ENCODE results near the gene CLDN14.
A peak's percentile ranks its signal among the peaks of the same experiment; 100 is the strongest.

The CLDN14 gene

GRCh38 chr21:36479415-36480402 is at the start of gene CLDN14:
Gene CLDN14 (minus strand): TSS chr21:36480122. CDS start chr21:36461695, 18,427 bp downstream.
- no peak for DNase-seq

DNA sequence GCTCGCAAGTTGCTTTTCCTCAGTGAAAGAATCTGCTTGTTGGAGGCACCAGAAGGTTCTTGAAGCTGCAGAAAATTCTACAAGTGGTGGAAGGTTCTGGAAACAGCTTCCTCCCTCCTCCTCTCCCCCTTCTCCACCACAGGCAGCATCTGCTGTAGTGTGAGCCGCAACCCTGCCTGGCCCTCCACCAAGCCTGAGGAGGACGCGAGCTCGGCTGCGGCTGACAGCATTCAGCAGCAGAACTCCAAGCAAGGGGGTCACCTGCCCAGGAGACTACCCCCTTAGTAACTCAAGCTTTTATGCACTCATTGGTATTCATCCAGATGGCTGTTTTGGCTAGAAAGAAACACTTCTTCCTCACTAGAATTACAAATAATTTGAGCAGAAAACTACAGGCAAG is 48.8 kb upstream of the CLDN14 start:
- DNase-seq: no peak

DNA sequence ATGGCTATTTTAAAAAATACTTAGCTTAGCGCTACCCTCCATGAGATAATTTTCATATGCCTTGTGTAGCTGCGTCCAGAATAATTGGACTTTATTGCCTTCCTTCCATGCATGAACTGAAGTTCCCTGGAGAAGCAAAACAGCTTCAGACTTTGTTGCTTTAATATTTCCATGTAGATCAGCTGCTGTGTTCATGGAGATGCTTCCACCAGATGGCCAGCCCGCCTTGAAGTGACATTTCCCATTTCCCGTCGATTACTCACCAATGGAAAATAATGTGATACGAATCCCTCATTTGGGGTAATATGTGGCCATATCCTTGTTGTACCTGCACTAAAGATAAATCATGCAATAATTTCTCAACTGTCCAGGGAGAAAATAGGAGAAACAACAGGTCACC is 47.4 kb upstream of the CLDN14 start:
- DNase-seq: no peak

- DNase-seq: no peak
These were observed 46.2 kb upstream of the CLDN14 start for GRCh38 chr21:36526104-36526503.

- no peak for DNase-seq
These were observed 44.6 kb upstream of the CLDN14 start for GRCh38 chr21:36524477-36524876.

DNA sequence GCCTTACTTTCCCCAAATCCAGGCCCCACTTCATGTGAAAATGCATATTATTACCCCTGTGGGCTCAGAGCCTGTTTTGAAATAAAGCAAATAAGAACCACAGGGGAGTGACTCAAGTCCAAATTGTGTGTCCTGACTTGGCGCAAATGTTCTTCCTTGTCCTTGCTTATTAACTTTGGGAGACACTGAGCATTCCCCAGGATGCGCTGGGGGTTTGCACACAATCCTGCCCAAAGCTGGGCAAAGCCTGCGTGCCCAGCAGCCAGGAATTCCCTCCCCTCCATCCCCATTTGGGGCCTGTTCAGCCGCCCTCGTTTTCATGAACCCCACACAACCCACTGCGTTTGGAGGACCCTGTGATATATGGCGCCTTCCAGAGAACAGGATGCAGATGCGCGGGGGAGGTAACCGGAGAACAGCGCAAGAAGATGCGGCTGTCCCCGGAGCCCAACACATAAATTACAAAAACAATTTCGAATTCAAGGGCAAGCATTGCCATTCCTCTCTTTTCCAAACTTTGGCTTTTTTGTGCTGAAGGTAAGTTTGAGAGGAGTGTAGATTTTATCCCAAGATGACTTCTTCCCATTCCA is 42.4 kb upstream of the CLDN14 start:
- DNase-seq: no peak

DNA sequence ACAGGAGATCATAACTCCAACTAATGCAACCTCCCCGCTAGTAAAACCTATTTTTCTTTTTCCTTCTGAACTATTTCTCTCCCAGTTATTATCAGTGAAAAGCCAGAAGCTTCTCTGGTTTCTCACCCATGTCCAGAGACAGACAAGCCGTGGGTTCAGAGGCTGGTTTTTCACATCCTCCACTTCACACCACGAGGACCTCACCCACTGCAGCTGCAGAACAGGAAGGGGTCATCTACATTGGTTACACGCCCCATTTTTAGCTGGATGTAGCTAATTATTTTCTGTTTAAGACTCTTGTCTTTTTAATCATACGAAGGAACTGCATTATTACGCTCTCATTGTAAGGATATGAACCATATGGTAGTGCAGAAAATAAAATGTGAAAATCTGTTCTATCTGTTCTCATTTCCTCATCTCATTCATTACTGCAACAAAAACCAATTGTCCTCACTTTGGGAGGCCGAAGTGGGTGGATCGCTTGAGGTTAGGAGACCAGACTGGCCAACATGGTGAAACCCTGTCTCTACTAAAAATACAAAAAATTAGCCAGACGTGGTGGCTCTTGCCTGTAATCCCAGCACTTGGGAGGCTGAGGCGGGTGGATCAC is 39.1 kb upstream of the CLDN14 start:
- DNase-seq: no peak

DNA sequence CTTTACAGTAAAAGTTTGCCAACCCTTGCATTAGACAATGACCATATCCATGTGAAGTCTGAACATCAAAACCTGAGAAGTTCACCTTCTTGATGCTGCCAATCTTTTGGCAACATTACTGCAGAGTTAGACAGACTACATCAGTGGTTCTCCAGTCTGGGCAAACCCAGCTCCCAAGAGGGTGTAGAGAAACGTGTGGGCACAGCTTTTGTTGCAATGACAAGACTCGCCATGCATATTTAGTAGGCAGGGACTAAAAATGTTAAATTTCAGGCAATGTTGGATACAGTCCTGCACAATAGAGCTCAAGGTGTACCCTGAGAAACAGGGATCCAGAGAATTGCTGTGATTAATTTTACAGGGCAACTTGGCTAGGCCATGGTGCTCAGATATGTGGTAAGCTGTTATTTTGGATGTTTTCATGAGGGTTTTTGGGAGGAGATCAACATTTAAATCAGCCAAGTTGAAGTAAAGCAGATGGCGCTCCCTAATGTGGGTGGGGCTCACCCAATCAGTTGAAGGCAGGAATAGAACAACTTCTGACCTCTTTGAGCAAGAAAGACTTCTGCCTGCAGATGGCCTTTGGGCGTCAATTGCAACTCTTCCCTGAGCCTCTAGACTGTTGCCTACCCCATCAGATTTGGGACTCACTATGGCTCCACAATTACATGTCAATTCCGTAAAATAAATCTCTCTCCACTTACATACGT is 37.6 kb upstream of the CLDN14 start:
- no peak for DNase-seq

- no peak for DNase-seq
These were observed 36.4 kb upstream of the CLDN14 start for GRCh38 chr21:36516281-36516680.

DNA sequence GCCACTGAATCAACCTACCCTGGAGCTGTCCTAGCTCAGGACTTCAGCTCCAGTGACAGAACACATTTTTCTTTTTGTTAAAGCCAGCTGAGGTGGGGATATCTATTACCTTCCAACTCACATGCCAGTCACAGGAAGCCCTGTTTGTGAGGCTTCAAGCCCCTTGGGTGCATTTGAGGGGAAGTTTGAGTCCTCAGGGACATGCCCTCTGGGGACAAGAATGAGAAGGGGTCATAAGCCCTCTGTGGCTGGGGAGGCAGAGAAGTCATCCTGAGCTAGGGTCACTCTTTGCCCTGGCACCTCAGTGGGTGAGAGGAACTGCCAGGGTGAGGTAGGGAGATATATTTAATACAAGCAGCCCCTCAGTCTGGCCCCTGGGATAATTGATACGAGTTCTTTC is 33.5 kb upstream of the CLDN14 start:
- DNase-seq: no peak

DNA sequence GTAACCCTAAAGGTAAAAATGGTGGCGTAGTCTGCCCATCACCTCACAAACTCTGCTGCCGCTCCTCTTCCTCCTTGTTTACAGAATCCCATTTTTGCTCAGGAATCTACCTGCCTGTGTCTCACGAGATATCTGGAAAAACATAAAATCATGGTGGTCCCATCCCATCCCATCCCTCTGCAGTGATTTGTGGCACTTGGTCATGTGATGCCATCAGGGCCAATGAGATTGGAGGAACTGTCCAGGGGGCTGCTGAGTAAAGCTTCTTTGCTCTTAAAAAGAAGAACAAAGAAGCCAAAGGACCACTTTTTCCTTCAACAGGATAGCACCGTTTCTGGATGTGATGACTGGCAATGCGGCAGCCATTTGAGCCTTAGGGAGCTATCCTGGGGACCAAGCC is 33.0 kb upstream of the CLDN14 start:
- no peak for DNase-seq

DNA sequence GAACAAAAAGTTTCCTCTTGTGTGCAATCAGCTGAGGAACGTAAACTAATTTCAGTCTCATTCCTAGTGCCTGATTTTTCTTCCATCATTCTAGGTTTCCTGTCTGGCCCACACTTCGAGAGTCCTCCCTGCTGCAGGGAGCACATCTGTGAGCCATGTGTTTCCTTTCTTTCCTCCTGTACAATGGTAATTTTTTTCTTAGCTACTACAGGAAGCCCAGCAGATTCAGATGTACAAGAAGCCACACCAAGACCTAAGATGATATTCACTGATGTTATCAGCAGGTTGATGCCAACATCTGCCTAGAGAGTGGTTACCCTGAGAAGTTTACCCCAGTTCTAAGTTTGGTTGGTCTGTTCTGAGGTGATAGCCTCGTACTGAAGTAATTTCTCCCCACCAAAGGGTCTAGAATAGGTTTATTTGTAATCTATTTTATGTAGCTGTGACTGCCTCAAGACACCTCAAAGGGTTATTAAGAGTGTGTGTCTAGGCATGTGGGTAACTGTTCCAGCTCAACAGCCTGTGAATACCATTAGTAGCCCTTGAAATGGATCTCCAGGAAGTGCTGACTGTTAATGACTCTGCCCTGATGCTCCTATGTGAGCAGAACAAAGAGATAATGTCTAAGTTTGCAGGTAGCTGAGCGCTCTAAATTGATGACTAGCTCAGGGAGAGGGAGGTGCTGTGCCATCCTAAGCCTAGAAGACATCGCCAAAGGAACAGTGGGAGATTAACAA is 31.7 kb upstream of the CLDN14 start:
- no peak for DNase-seq

GRCh38 chr21:36510911-36511310 is 31.0 kb upstream of the CLDN14 start:
- no peak for DNase-seq

- no peak for DNase-seq
These were observed 30.2 kb upstream of the CLDN14 start for GRCh38 chr21:36509973-36510664.

DNA sequence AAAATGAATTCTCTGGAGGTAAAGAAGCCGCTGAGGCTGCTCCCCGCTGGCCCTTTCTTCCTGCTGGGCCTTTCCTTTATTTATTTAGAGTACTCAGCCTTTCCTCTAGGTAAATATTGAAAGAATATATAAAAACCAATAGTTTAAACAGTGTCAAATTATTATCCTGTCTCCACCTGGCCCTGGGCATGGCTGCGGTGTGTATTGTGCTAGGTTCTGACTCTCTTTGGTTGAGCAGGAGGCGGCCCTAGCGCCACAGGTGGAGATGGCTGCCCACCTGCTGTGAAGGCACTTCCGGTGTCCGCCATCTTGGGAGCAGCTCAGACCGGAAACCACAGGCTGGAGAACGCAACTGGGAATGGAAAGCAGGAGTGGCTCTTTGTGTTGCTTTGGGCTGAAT is 29.0 kb upstream of the CLDN14 start:
- no peak for DNase-seq

GRCh38 chr21:36507397-36508018 is 27.6 kb upstream of the CLDN14 start:
- DNase-seq: no peak

- DNase-seq: no peak
These were observed 26.6 kb upstream of the CLDN14 start for GRCh38 chr21:36506482-36506881.

- peak; percentile 54 for DNase-seq
These were observed 24.4 kb upstream of the CLDN14 start for GRCh38 chr21:36504067-36505058.

GRCh38 chr21:36502365-36502764 is 22.4 kb upstream of the CLDN14 start:
- no peak for DNase-seq

- no peak for DNase-seq
These were observed 21.6 kb upstream of the CLDN14 start for GRCh38 chr21:36501589-36501892.
